ENCODE results near the gene SLC16A14. TPM values are rescaled to one million over a fixed set of nuclear protein-coding genes. Genes with fewer than 3 reads are reported as not detected.
A peak's percentile ranks its signal among the peaks of the same experiment; 100 is the strongest.

SLC16A14 gene, protein sequence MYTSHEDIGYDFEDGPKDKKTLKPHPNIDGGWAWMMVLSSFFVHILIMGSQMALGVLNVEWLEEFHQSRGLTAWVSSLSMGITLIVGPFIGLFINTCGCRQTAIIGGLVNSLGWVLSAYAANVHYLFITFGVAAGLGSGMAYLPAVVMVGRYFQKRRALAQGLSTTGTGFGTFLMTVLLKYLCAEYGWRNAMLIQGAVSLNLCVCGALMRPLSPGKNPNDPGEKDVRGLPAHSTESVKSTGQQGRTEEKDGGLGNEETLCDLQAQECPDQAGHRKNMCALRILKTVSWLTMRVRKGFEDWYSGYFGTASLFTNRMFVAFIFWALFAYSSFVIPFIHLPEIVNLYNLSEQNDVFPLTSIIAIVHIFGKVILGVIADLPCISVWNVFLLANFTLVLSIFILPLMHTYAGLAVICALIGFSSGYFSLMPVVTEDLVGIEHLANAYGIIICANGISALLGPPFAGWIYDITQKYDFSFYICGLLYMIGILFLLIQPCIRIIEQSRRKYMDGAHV
- polyA plus RNA-seq (2012; rRNA removed): 0.73 and 0.90 TPM in 2 replicates
- polyA plus RNA-seq (2012; cell fraction: cytosol; rRNA removed): 0.72 and 1.1 TPM in 2 replicates
- 0.61 and 0.71 TPM in 2 replicates for polyA plus RNA-seq (2012; cell fraction: nucleus; rRNA removed)

DNA sequence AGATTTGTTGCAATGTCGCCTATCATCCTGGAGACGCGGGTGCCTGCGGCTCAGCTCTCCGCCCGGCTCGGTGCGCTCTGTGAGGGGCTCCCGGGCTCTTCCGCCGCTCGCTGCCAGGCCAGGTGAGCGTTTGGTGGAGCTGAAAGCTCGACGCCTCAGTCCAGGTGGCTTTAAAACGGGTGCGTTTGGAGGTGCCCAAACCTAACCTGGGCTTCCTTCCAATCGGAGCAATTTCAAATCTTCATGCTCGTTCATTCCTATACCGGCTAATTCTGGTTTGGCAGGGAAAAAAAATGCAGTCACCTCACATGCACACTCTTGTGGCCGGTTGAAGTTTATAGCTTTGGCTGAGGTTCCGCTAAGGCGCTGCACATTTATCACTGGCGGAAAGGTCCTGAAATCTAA lies at the start of gene SLC16A14:
Gene SLC16A14 (minus strand): TSS at position 274 of the 405 bp plus-strand sequence. CDS start 9,572 bp downstream, outside the sequence.
- H3K9ac ChIP-seq: peak within 1 kb of the TSS; percentile 53; the same call in 1 of the 2 replicates
- peak within 1 kb of the TSS; percentile 83 for H2AFZ ChIP-seq (ENCODE audit: low read depth)
- WGBS (ENCODE audit: low lambda C conversion rate): 11% methylated on average over 15 of the region's 24 CpGs
- ChIA-PET CTCF (interaction anchor here (0.7 to 5.8 kb wide), 21 partner anchors 9 to 287 kb away, joined by 3 to 69 read pairs (median 4); partner anchors contain the start of genes FBXO36 and TRIP12), POLR2A (interaction anchor here (2.3 kb wide), 1 partner anchor 147 kb away, joined by 11 read pairs; the partner anchor contains the start of genes FBXO36 and TRIP12)
- no peaks in the 10 kb centered on the region for H3K79me2 ChIP-seq (ENCODE audit: insufficient read depth)
- H3K4me3 ChIP-seq (ENCODE audit: low read depth in 2 of 2, low read length in 1 of 2): peak within 1 kb of the TSS; percentile 56 to 66
- no peaks in the 10 kb centered on the region for H3K9me2 ChIP-seq
- DNase-seq: peak; percentile 50
- H3K27me3 ChIP-seq (ENCODE audit: insufficient read depth): no peaks in the 10 kb centered on the region
- no peaks in the 10 kb centered on the region for H3K36me3 ChIP-seq (replicated peaks in 1 of 2; ENCODE audit: control insufficient read depth in 1 of 2, insufficient read depth in 2 of 2, low read length in 1 of 2)
- no peaks in the 10 kb centered on the region; a peak in 1 of 4 replicates for H3K4me1 ChIP-seq (ENCODE audit: control insufficient read depth in 1 of 2, insufficient read depth in 2 of 2, low read depth in 1 of 2, low read length in 1 of 2)
- H3F3A ChIP-seq (replicated peaks; ENCODE audit: insufficient read depth): no peaks in the 10 kb centered on the region
- peak within 1 kb of the TSS; percentile 94 for H3K4me2 ChIP-seq
- H3K9me3 ChIP-seq: no peaks in the 10 kb centered on the region
- H4K20me1 ChIP-seq (ENCODE audit: insufficient read depth): no peaks in the 10 kb centered on the region
- H3K27ac ChIP-seq (ENCODE audit: low read depth in 2 of 2, low read length in 1 of 2): no peak within 1 kb of the TSS; a peak in 1 of 4 replicates
- TF ChIP-seq SMC3 (IDR thresholded peaks at IDR 0.05; ENCODE audit: low read depth, low read length): peak; percentile 48
- no peak for TF ChIP-seq GATA2 (CRISPR knock-in tag; IDR thresholded peaks at IDR 0.05)
- TF ChIP-seq TAF1 (IDR thresholded peaks at IDR 0.05; ENCODE audit: borderline replicate concordance, low read depth, low read length): no peak
- TF ChIP-seq, protein P1, sequence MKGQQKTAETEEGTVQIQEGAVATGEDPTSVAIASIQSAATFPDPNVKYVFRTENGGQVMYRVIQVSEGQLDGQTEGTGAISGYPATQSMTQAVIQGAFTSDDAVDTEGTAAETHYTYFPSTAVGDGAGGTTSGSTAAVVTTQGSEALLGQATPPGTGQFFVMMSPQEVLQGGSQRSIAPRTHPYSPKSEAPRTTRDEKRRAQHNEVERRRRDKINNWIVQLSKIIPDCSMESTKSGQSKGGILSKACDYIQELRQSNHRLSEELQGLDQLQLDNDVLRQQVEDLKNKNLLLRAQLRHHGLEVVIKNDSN (IDR thresholded peaks at IDR 0.05; ENCODE audit: borderline replicate concordance, low read depth): no peak
- peak; percentile 25; the same call in 1 of the 2 replicates for TF ChIP-seq MXI1 (IDR thresholded peaks at IDR 0.05; ENCODE audit: low read depth, low read length)
- TF ChIP-seq EP300 (IDR thresholded peaks at IDR 0.05; ENCODE audit: borderline replicate concordance in 1 of 2, low read depth in 1 of 2, low read length in 1 of 2): no peak
- TF ChIP-seq EZH2phosphoT487 (IDR thresholded peaks at IDR 0.05; ENCODE audit: borderline replicate concordance, low read depth): no peak
- no peak for TF ChIP-seq NFIC (IDR thresholded peaks at IDR 0.05; ENCODE audit: borderline replicate concordance)
- TF ChIP-seq TEAD4 (IDR thresholded peaks at IDR 0.05; ENCODE audit: borderline replicate concordance, insufficient read depth): no peak
- TF ChIP-seq, protein P2, sequence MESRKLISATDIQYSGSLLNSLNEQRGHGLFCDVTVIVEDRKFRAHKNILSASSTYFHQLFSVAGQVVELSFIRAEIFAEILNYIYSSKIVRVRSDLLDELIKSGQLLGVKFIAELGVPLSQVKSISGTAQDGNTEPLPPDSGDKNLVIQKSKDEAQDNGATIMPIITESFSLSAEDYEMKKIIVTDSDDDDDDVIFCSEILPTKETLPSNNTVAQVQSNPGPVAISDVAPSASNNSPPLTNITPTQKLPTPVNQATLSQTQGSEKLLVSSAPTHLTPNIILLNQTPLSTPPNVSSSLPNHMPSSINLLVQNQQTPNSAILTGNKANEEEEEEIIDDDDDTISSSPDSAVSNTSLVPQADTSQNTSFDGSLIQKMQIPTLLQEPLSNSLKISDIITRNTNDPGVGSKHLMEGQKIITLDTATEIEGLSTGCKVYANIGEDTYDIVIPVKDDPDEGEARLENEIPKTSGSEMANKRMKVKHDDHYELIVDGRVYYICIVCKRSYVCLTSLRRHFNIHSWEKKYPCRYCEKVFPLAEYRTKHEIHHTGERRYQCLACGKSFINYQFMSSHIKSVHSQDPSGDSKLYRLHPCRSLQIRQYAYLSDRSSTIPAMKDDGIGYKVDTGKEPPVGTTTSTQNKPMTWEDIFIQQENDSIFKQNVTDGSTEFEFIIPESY (IDR thresholded peaks at IDR 0.05; ENCODE audit: borderline replicate concordance, low read depth): no peak
- TF ChIP-seq POLR2AphosphoS5 (IDR thresholded peaks at IDR 0.05; ENCODE audit: low read depth, low read length): no peak
- TF ChIP-seq, protein P3, sequence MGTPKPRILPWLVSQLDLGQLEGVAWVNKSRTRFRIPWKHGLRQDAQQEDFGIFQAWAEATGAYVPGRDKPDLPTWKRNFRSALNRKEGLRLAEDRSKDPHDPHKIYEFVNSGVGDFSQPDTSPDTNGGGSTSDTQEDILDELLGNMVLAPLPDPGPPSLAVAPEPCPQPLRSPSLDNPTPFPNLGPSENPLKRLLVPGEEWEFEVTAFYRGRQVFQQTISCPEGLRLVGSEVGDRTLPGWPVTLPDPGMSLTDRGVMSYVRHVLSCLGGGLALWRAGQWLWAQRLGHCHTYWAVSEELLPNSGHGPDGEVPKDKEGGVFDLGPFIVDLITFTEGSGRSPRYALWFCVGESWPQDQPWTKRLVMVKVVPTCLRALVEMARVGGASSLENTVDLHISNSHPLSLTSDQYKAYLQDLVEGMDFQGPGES (IDR thresholded peaks at IDR 0.05; ENCODE audit: low read depth, low read length): no peak
- TF ChIP-seq, protein P4, sequence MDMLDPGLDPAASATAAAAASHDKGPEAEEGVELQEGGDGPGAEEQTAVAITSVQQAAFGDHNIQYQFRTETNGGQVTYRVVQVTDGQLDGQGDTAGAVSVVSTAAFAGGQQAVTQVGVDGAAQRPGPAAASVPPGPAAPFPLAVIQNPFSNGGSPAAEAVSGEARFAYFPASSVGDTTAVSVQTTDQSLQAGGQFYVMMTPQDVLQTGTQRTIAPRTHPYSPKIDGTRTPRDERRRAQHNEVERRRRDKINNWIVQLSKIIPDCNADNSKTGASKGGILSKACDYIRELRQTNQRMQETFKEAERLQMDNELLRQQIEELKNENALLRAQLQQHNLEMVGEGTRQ (IDR thresholded peaks at IDR 0.05; ENCODE audit: borderline replicate concordance, low read depth, low read length): no peak
- TF ChIP-seq SIN3A (IDR thresholded peaks at IDR 0.05; ENCODE audit: borderline replicate concordance, low read depth, low read length): no peak
- TF ChIP-seq JUND (IDR thresholded peaks at IDR 0.05): no peak
- TF ChIP-seq, protein P5, sequence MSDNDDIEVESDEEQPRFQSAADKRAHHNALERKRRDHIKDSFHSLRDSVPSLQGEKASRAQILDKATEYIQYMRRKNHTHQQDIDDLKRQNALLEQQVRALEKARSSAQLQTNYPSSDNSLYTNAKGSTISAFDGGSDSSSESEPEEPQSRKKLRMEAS (IDR thresholded peaks at IDR 0.05; ENCODE audit: low read depth): 0 out of 2 replicates have a peak, but pooled peaks have one; percentile 36
- no peak for TF ChIP-seq RFX5 (IDR thresholded peaks at IDR 0.05; ENCODE audit: low read length)
- no peak for TF ChIP-seq ELF1 (IDR thresholded peaks at IDR 0.05)
- TF ChIP-seq, protein P6, sequence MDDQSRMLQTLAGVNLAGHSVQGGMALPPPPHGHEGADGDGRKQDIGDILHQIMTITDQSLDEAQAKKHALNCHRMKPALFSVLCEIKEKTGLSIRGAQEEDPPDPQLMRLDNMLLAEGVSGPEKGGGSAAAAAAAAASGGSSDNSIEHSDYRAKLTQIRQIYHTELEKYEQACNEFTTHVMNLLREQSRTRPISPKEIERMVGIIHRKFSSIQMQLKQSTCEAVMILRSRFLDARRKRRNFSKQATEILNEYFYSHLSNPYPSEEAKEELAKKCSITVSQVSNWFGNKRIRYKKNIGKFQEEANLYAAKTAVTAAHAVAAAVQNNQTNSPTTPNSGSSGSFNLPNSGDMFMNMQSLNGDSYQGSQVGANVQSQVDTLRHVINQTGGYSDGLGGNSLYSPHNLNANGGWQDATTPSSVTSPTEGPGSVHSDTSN (IDR thresholded peaks at IDR 0.05): no peak
- TF ChIP-seq, protein P7, sequence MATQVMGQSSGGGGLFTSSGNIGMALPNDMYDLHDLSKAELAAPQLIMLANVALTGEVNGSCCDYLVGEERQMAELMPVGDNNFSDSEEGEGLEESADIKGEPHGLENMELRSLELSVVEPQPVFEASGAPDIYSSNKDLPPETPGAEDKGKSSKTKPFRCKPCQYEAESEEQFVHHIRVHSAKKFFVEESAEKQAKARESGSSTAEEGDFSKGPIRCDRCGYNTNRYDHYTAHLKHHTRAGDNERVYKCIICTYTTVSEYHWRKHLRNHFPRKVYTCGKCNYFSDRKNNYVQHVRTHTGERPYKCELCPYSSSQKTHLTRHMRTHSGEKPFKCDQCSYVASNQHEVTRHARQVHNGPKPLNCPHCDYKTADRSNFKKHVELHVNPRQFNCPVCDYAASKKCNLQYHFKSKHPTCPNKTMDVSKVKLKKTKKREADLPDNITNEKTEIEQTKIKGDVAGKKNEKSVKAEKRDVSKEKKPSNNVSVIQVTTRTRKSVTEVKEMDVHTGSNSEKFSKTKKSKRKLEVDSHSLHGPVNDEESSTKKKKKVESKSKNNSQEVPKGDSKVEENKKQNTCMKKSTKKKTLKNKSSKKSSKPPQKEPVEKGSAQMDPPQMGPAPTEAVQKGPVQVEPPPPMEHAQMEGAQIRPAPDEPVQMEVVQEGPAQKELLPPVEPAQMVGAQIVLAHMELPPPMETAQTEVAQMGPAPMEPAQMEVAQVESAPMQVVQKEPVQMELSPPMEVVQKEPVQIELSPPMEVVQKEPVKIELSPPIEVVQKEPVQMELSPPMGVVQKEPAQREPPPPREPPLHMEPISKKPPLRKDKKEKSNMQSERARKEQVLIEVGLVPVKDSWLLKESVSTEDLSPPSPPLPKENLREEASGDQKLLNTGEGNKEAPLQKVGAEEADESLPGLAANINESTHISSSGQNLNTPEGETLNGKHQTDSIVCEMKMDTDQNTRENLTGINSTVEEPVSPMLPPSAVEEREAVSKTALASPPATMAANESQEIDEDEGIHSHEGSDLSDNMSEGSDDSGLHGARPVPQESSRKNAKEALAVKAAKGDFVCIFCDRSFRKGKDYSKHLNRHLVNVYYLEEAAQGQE (IDR thresholded peaks at IDR 0.05; ENCODE audit: low read depth, low read length): no peak
- no peak for TF ChIP-seq FOXM1 (IDR thresholded peaks at IDR 0.05; ENCODE audit: low read depth)

Data from SK-N-SH (cell line).